HL-60 (cell line): ENCODE measurements around the gene NIBAN1.

Experiments used
- DNase-seq, 2 experiments: peaks; one replicate each; pipeline ENCODE4 v3.0.0-alpha.2; 2010 to 2020; ENCODE audit warnings: low read depth in 1 of 2, low spot score in 1 of 2
- H3K27ac ChIP-seq: fragments of 250-450 bp; sonication (Bioruptor Pico); replicated peaks from 2 replicates; pipeline ENCODE4 v1.5.1; 2020; ENCODE audit warnings: mild to moderate bottlenecking, moderate library complexity
- H3K27me3 ChIP-seq: fragments of 250-450 bp; sonication (Bioruptor Pico); 2 replicates; pipeline ENCODE4 v1.5.1; 2021; ENCODE audit warnings: mild to moderate bottlenecking, moderate library complexity; ENCODE audit not compliant: insufficient read depth, poor library complexity, severe bottlenecking
- H3K4me3 ChIP-seq: replicated peaks from 2 replicates; pipeline ENCODE4 v1.5.1; 2011; ENCODE audit warnings: mild to moderate bottlenecking, control low read depth, low read length; ENCODE audit not compliant: insufficient read depth
- CTCF ChIP-seq: IDR thresholded peaks from one replicate; pipeline ENCODE4 v1.5.1; 2011; ENCODE audit warnings: low read length, control low read depth, inconsistent platforms; ENCODE audit not compliant: insufficient read depth
- GABPA ChIP-seq: IDR thresholded peaks from 2 replicates; pipeline ENCODE4 v1.6.1; 2012; ENCODE audit warnings: low read depth
- POLR2AphosphoS5 ChIP-seq: IDR thresholded peaks from 2 replicates; pipeline ENCODE4 v1.6.1; 2012; ENCODE audit warnings: low read depth
- REST ChIP-seq: IDR thresholded peaks from 2 replicates; pipeline ENCODE4 v1.6.1; 2012; ENCODE audit warnings: low read depth; ENCODE audit not compliant: insufficient replicate concordance
- SPI1 ChIP-seq: IDR thresholded peaks from 2 replicates; pipeline ENCODE4 v1.6.1; 2012; ENCODE audit warnings: low read depth, mild to moderate bottlenecking, borderline replicate concordance

NIBAN1 gene

GRCh38 chr1:184954232-184954995, 19.9 kb downstream of the NIBAN1 start:
- no peak for DNase-seq
- Histone ChIP-seq H3K27me3 (no peaks in the 10 kb centered on the region), H3K4me3 (no peak overlapping the region), H3K27ac (no peak overlapping the region)
- TF ChIP-seq CTCF (no peak), REST (no peak), POLR2AphosphoS5 (no peak), GABPA (no peak)

- TF ChIP-seq SPI1 (no peak), POLR2AphosphoS5 (no peak), GABPA (no peak), REST (no peak), CTCF (no peak)
- H3K27me3 ChIP-seq: no peaks in the 10 kb centered on the region
- DNase-seq: no peak
Measured at GRCh38 chr1:184953600-184954219, 20.6 kb downstream of the NIBAN1 start.

GRCh38 chr1:184952428-184952827, 21.9 kb downstream of the NIBAN1 start:
- no peak overlapping the region for H3K4me3 ChIP-seq
- H3K27me3 ChIP-seq: no peaks in the 10 kb centered on the region
- DNase-seq: no peak
- H3K27ac ChIP-seq: no peak overlapping the region
- TF ChIP-seq GABPA (no peak), SPI1 (no peak), REST (no peak), CTCF (no peak), POLR2AphosphoS5 (no peak)

More at GRCh38 chr1:184953600-184954219, 20.6 kb downstream of the NIBAN1 start:
- Histone ChIP-seq H3K27ac (no peak overlapping the region), H3K4me3 (no peak overlapping the region)
